Neural progenitor cell (in vitro differentiated cells): ENCODE results near the gene GPR6. TPM values are rescaled to one million over a fixed set of nuclear protein-coding genes. Genes with fewer than 3 reads are reported as not detected.

Source experiments
- DNase-seq: peaks from one replicate; pipeline ENCODE4 v3.0.0-alpha.2; 2016; ENCODE audit warnings: low spot score
- H2AFZ ChIP-seq: fragments of 200-600 bp; sonication (generic); replicated peaks from 2 replicates; pipeline ENCODE4 v1.6.1; 2016; ENCODE audit warnings: antibody characterized with exemption
- H3F3A ChIP-seq: fragments of 200-600 bp; sonication (generic); 2 replicates; pipeline ENCODE4 v1.6.1; 2016; ENCODE audit warnings: antibody characterized with exemption, low read depth
- H3K27ac ChIP-seq: fragments of 200-600 bp; sonication (generic); 2 replicates; pipeline ENCODE4 v1.5.1; 2016; ENCODE audit warnings: mild to moderate bottlenecking
- H3K27me3 ChIP-seq: fragments of 200-600 bp; sonication (generic); 2 replicates; pipeline ENCODE4 v1.6.1; 2016; ENCODE audit warnings: mild to moderate bottlenecking, moderate library complexity
- H3K36me3 ChIP-seq: fragments of 200-600 bp; sonication (generic); 2 replicates; pipeline ENCODE4 v1.5.1; 2016
- H3K4me1 ChIP-seq: fragments of 200-600 bp; sonication (generic); 2 replicates; pipeline ENCODE4 v1.6.1; 2016; ENCODE audit warnings: mixed run types
- H3K4me2 ChIP-seq: fragments of 200-600 bp; sonication (generic); 2 replicates; pipeline ENCODE4 v1.6.1; 2016
- H3K4me3 ChIP-seq: fragments of 200-600 bp; sonication (generic); 2 replicates; pipeline ENCODE4 v1.5.1; 2016
- H3K79me2 ChIP-seq: fragments of 200-600 bp; sonication (generic); 2 replicates; pipeline ENCODE4 v1.6.1; 2016; ENCODE audit warnings: low read depth
- H3K9ac ChIP-seq: fragments of 200-600 bp; sonication (generic); 2 replicates; pipeline ENCODE4 v1.6.1; 2016
- H3K9me3 ChIP-seq: fragments of 200-600 bp; sonication (generic); 2 replicates; pipeline ENCODE4 v1.5.1; 2016; ENCODE audit warnings: low read depth
- H4K20me1 ChIP-seq: fragments of 200-600 bp; sonication (generic); 2 replicates; pipeline ENCODE4 v1.6.1; 2016; ENCODE audit warnings: low read depth
- H3K27ac Mint-ChIP-seq: 3 replicates; pipeline ENCODE4 v1.8.0; 2021; ENCODE audit warnings: mixed read lengths
- H3K27me3 Mint-ChIP-seq: 2 replicates; pipeline ENCODE4 v1.8.0; 2022; ENCODE audit warnings: low read depth, mild to moderate bottlenecking, inconsistent platforms, moderate library complexity, mixed read lengths; ENCODE audit not compliant: insufficient read depth
- H3K36me3 Mint-ChIP-seq: 3 replicates; pipeline ENCODE4 v1.8.0; 2021; ENCODE audit warnings: mixed read lengths
- H3K4me1 Mint-ChIP-seq: 3 replicates; pipeline ENCODE4 v1.8.0; 2021; ENCODE audit warnings: mixed read lengths
- H3K4me3 Mint-ChIP-seq: 3 replicates; pipeline ENCODE4 v1.8.0; 2021; ENCODE audit warnings: mild to moderate bottlenecking, moderate library complexity, mixed read lengths
- H3K9me3 Mint-ChIP-seq: 3 replicates; pipeline ENCODE4 v1.8.0; 2020; ENCODE audit warnings: mixed read lengths
- CTCF ChIP-seq: fragments of 200-600 bp; sonication (generic); IDR thresholded peaks from 2 replicates; pipeline ENCODE4 v1.5.1; 2017; ENCODE audit warnings: antibody characterized with exemption, mild to moderate bottlenecking
- EZH2 ChIP-seq: fragments of 200-600 bp; sonication (generic); IDR thresholded peaks from 2 replicates; pipeline ENCODE4 v1.6.1; 2017; ENCODE audit warnings: antibody characterized with exemption, mild to moderate bottlenecking, moderate library complexity
- EZH2phosphoT487 ChIP-seq: fragments of 200-600 bp; sonication (generic); IDR thresholded peaks from 2 replicates; pipeline ENCODE4 v1.6.1; 2017; ENCODE audit warnings: antibody characterized with exemption
- total RNA-seq: library from RNA; depleted of rRNA; stranded (reverse); fragments of >200 nt; gene quantifications from 2 replicates; pipeline ENCODE4 v1.2.3, GENCODE V29; 2015; ENCODE audit warnings: low replicate concordance

The GPR6 gene
- total RNA-seq, 1 donor from 2014 or later: not detected

- no peaks in the 10 kb centered on the region for H3K36me3 Mint-ChIP-seq
- Histone ChIP-seq H3K4me1 (no peaks in the 10 kb centered on the region), H4K20me1 (peaks cover 2% of the 10 kb centered on the region), H3K79me2 (no peaks in the 10 kb centered on the region), H3K36me3 (no peaks in the 10 kb centered on the region), H3K4me3 (no peak overlapping the region), H3K9ac (no peak overlapping the region), H3K9me3 (no peaks in the 10 kb centered on the region), H3F3A (no peaks in the 10 kb centered on the region), H3K27ac (no peak overlapping the region), H3K27me3 (peaks cover 40% of the 10 kb centered on the region), H3K4me2 (no peak overlapping the region), H2AFZ (no peak overlapping the region)
- H3K27ac Mint-ChIP-seq: no peak overlapping the region
- no peaks in the 10 kb centered on the region for H3K9me3 Mint-ChIP-seq
- TF ChIP-seq CTCF (no peak), EZH2 (no peak), EZH2phosphoT487 (no peak)
- no peak overlapping the region for H3K4me3 Mint-ChIP-seq
- H3K4me1 Mint-ChIP-seq: peaks cover 2% of the 10 kb centered on the region
- DNase-seq: no peak
- peaks cover 15% of the 10 kb centered on the region for H3K27me3 Mint-ChIP-seq
Observed at GRCh38 chr6:109984410-109984809, 6.3 kb downstream of the GPR6 start.

- Histone ChIP-seq H2AFZ (no peak overlapping the region), H3K4me3 (no peak overlapping the region), H4K20me1 (no peaks in the 10 kb centered on the region), H3K79me2 (no peaks in the 10 kb centered on the region), H3K27ac (no peak overlapping the region), H3K9me3 (no peaks in the 10 kb centered on the region), H3K9ac (no peak overlapping the region), H3K36me3 (no peaks in the 10 kb centered on the region), H3K4me2 (no peak overlapping the region), H3F3A (no peaks in the 10 kb centered on the region), H3K27me3 (peaks cover 12% of the 10 kb centered on the region), H3K4me1 (no peaks in the 10 kb centered on the region)
- DNase-seq: no peak
- H3K27ac Mint-ChIP-seq: no peak overlapping the region
- H3K27me3 Mint-ChIP-seq: peaks cover 2% of the 10 kb centered on the region
- no peaks in the 10 kb centered on the region for H3K4me1 Mint-ChIP-seq
- no peak for TF ChIP-seq CTCF
- no peak for TF ChIP-seq EZH2
- TF ChIP-seq EZH2phosphoT487: no peak
- H3K9me3 Mint-ChIP-seq: no peaks in the 10 kb centered on the region
- no peak overlapping the region for H3K4me3 Mint-ChIP-seq
- H3K36me3 Mint-ChIP-seq: no peaks in the 10 kb centered on the region
Observed at GRCh38 chr6:109987196-109987595, 9.1 kb downstream of the GPR6 start.

GRCh38 chr6:109991201-109992101 lies 13.3 kb downstream of the GPR6 start:
- Histone ChIP-seq H3K4me1 (no peaks in the 10 kb centered on the region), H3F3A (no peaks in the 10 kb centered on the region), H3K27ac (no peak overlapping the region), H3K9ac (no peak overlapping the region), H3K4me2 (no peak overlapping the region), H4K20me1 (no peaks in the 10 kb centered on the region), H3K79me2 (no peaks in the 10 kb centered on the region), H3K9me3 (no peaks in the 10 kb centered on the region), H2AFZ (no peak overlapping the region), H3K4me3 (no peak overlapping the region), H3K27me3 (no peaks in the 10 kb centered on the region), H3K36me3 (no peaks in the 10 kb centered on the region)
- Mint-ChIP-seq H3K36me3 (no peaks in the 10 kb centered on the region), H3K4me1 (no peaks in the 10 kb centered on the region), H3K27me3 (peaks cover 2% of the 10 kb centered on the region), H3K4me3 (no peak overlapping the region), H3K27ac (no peak overlapping the region), H3K9me3 (no peaks in the 10 kb centered on the region)
- no peak for TF ChIP-seq EZH2phosphoT487
- TF ChIP-seq EZH2: no peak
- no peak for TF ChIP-seq CTCF
- DNase-seq: no peak
